Measurements from ENCODE around the gene USP24.

DNA sequence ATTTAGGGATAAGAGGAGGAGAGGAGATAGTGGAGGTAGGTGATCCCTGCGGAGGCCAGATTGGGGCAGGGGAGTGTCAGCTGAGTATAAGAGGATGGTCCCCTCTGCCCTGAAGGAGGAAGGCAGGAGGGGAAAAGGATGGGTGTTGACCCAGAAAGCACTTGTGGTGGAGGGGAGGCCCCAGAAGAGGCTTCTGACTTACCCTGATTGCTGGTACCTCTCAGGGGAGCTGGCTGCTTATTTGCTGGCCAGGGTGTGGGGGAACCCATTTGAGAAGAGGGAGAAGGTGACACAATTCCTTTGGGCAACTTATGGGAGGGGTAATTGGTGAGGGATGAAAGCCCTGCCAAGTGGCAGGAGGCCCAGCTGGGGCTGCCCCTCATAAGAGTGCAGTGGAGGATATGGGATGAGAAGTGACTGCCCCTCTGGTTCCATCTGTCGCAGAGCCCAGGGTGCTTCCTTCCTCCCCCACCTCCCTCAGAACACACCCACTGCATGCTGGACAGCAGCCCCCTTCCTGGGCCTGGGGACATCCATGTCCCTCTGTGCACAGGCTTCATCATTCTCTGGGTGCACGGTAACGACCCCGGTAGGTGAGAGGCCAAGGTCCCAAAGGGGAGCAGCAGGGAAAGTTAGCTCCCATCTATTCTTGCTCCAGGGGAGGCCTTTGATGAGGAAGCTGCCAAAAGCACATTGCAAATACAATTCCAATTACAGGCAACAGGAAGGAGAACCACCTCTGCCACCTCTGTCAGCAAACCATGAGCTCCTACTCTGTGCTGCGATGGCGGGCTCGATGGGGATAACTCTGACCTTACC lies 177.2 kb downstream of the USP24 start:
- TF ChIP-seq, protein P1, sequence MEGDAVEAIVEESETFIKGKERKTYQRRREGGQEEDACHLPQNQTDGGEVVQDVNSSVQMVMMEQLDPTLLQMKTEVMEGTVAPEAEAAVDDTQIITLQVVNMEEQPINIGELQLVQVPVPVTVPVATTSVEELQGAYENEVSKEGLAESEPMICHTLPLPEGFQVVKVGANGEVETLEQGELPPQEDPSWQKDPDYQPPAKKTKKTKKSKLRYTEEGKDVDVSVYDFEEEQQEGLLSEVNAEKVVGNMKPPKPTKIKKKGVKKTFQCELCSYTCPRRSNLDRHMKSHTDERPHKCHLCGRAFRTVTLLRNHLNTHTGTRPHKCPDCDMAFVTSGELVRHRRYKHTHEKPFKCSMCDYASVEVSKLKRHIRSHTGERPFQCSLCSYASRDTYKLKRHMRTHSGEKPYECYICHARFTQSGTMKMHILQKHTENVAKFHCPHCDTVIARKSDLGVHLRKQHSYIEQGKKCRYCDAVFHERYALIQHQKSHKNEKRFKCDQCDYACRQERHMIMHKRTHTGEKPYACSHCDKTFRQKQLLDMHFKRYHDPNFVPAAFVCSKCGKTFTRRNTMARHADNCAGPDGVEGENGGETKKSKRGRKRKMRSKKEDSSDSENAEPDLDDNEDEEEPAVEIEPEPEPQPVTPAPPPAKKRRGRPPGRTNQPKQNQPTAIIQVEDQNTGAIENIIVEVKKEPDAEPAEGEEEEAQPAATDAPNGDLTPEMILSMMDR (IDR thresholded peaks at IDR 0.05) = no peak
- no peak for TF ChIP-seq EZH2 (IDR thresholded peaks at IDR 0.05)
- TF ChIP-seq EZH2phosphoT487 (IDR thresholded peaks at IDR 0.05) = no peak
